IMR-90 (cell line): ENCODE results near the gene GABARAPL2. TPM values are rescaled to one million over a fixed set of nuclear protein-coding genes. Genes with fewer than 3 reads are reported as not detected.

ENCODE experiments used
- ATAC-seq: fragments of 200-7000 bp; cut with Tn5 transposase; 2 replicates; pipeline ENCODE4 v1.9.1; 2020; ENCODE audit warnings: low read depth, mild to moderate bottlenecking, moderate library complexity
- Bru-seq: library from RNA; stranded (reverse); fragments of 400-500 nt; gene quantifications from one replicate; lab custom pipeline; 2021; lab: Mats Ljungman, UMichigan
- BruChase-seq, 2 experiments: library from RNA; stranded (reverse); fragments of 400-500 nt; gene quantifications; one replicate each; lab custom pipeline; 2021; lab: Mats Ljungman, UMichigan
- BruUV-seq: library from RNA; stranded (reverse); fragments of 400-500 nt; replicated peaks from 2 replicates; lab custom pipeline; 2021; lab: Mats Ljungman, UMichigan
- CTCF ChIA-PET: fragments of 300-600 bp; formaldehyde crosslinking; extraction: SDS; loops from one replicate; lab custom pipeline; 2021; ENCODE audit warnings: antibody characterized with exemption; lab: Yijun Ruan, JAX
- POLR2A ChIA-PET: fragments of 300-600 bp; sonication (Branson Sonifier 250); formaldehyde crosslinking; loops from one replicate; lab custom pipeline; 2022; ENCODE audit warnings: antibody characterized with exemption; ENCODE audit not compliant: unreplicated experiment; lab: Charles Lee
- DNase-seq: peaks from one replicate; pipeline ENCODE4 v3.0.0; 2013
- H2AFZ ChIP-seq: replicated peaks from 2 replicates; pipeline ENCODE3; 2013; ENCODE audit warnings: low read length, mild to moderate bottlenecking; ENCODE audit not compliant: poor library complexity
- H2AK5ac ChIP-seq: 2 replicates; pipeline ENCODE4 v1.6.1; 2013; ENCODE audit warnings: low read depth, low read length, inconsistent platforms
- H2AK9ac ChIP-seq: replicated peaks from 2 replicates; pipeline ENCODE3; 2013; ENCODE audit warnings: mild to moderate bottlenecking, low read depth, low read length, moderate library complexity; ENCODE audit not compliant: poor library complexity
- H2BK120ac ChIP-seq: 2 replicates; pipeline ENCODE4 v1.6.1; 2013; ENCODE audit warnings: low read depth, low read length, inconsistent platforms
- H2BK15ac ChIP-seq: 3 replicates; pipeline ENCODE4 v1.6.1; 2013; ENCODE audit warnings: low read depth, low read length, inconsistent platforms
- H2BK20ac ChIP-seq: 2 replicates; pipeline ENCODE4 v1.6.1; 2013; ENCODE audit warnings: low read depth, mild to moderate bottlenecking, inconsistent platforms, low read length, moderate library complexity
- H2BK5ac ChIP-seq: 2 replicates; pipeline ENCODE4 v1.6.1; 2013; ENCODE audit warnings: mild to moderate bottlenecking, low read depth, low read length, inconsistent platforms; ENCODE audit not compliant: poor library complexity, severe bottlenecking
- H3K14ac ChIP-seq: replicated peaks from 2 replicates; pipeline ENCODE4 v1.6.1; 2013; ENCODE audit warnings: low read depth, low read length, inconsistent platforms
- H3K18ac ChIP-seq: 2 replicates; pipeline ENCODE4 v1.6.1; 2013; ENCODE audit warnings: low read depth, low read length, control low read depth
- H3K23ac ChIP-seq: 2 replicates; pipeline ENCODE4 v1.6.1; 2013; ENCODE audit warnings: low read depth, low read length, inconsistent platforms
- H3K27ac ChIP-seq: 2 replicates; pipeline ENCODE4 v1.5.1; 2013; ENCODE audit warnings: mild to moderate bottlenecking, control low read depth, low read length; ENCODE audit not compliant: insufficient read depth
- H3K27me3 ChIP-seq: 2 replicates; pipeline ENCODE4 v1.6.1; 2013; ENCODE audit warnings: low read length; ENCODE audit not compliant: control insufficient read depth, insufficient read depth
- H3K36me3 ChIP-seq: 2 replicates; pipeline ENCODE4 v1.6.1; 2013; ENCODE audit warnings: low read length, mixed read lengths; ENCODE audit not compliant: control insufficient read depth, insufficient read depth
- H3K4ac ChIP-seq: 2 replicates; pipeline ENCODE4 v1.6.1; 2013; ENCODE audit warnings: low read depth, low read length, inconsistent platforms
- H3K4me1 ChIP-seq: 2 replicates; pipeline ENCODE4 v1.6.1; 2013; ENCODE audit warnings: low read length, mixed read lengths; ENCODE audit not compliant: control insufficient read depth, insufficient read depth
- H3K4me2 ChIP-seq: 2 replicates; pipeline ENCODE4 v1.6.1; 2013; ENCODE audit warnings: low read depth, mild to moderate bottlenecking, control low read depth, low read length, moderate library complexity
- H3K4me3 ChIP-seq: 2 replicates; pipeline ENCODE4 v1.5.1; 2013; ENCODE audit warnings: low read depth, mild to moderate bottlenecking, control low read depth, low read length, moderate library complexity; ENCODE audit not compliant: insufficient read depth
- H3K56ac ChIP-seq: 2 replicates; pipeline ENCODE4 v1.6.1; 2013; ENCODE audit warnings: low read length, inconsistent platforms; ENCODE audit not compliant: insufficient read depth; ENCODE audit errors: extremely low read depth
- H3K79me1 ChIP-seq, 2 experiments: 2 replicates each; pipeline ENCODE4 v1.6.1; 2013; ENCODE audit warnings: low read length in 2 of 2, inconsistent platforms in 1 of 2, low read depth in 1 of 2
- H3K9ac ChIP-seq: 2 replicates; pipeline ENCODE4 v1.6.1; 2013; ENCODE audit warnings: low read depth, low read length, control low read depth
- H3K9me1 ChIP-seq: 2 replicates; pipeline ENCODE4 v1.6.1; 2013; ENCODE audit warnings: low read length, inconsistent platforms; ENCODE audit not compliant: insufficient read depth
- H3K9me3 ChIP-seq: 2 replicates; pipeline ENCODE4 v1.6.1; 2013; ENCODE audit warnings: low read length; ENCODE audit not compliant: control insufficient read depth, insufficient read depth
- H4K20me1 ChIP-seq: 2 replicates; pipeline ENCODE4 v1.6.1; 2013; ENCODE audit warnings: low read length, inconsistent platforms; ENCODE audit not compliant: insufficient read depth
- H4K5ac ChIP-seq: 2 replicates; pipeline ENCODE4 v1.6.1; 2013; ENCODE audit warnings: mild to moderate bottlenecking, low read depth, low read length, control low read depth
- H4K8ac ChIP-seq, 2 experiments: 2 replicates each; pipeline ENCODE4 v1.6.1; 2013; ENCODE audit warnings: low read depth in 2 of 2, low read length in 2 of 2, control low read depth in 1 of 2, inconsistent platforms in 1 of 2
- H4K91ac ChIP-seq: 2 replicates; pipeline ENCODE4 v1.6.1; 2013; ENCODE audit warnings: low read depth, low read length, inconsistent platforms; ENCODE audit not compliant: insufficient read depth
- MAZ ChIP-seq: IDR thresholded peaks from 2 replicates; pipeline ENCODE4 v1.6.1; 2012; ENCODE audit warnings: low read depth, mild to moderate bottlenecking, low read length, improper control_type of control experiment, moderate library complexity, borderline replicate concordance
- RAD21 ChIP-seq: IDR thresholded peaks from 2 replicates; pipeline ENCODE4 v1.6.1; 2012; ENCODE audit warnings: low read length, improper control_type of control experiment
- WGBS, 2 experiments: methylation state at CpG; one replicate each; pipeline versions ENCODE4 v1.1.5 to v1.1.7; 2013; ENCODE audit warnings: missing lambda C conversion rate in 2 of 2; ENCODE audit not compliant: insufficient read length in 1 of 2; ENCODE audit errors: extremely low coverage in 2 of 2; 5-methylcytosine and 5-hydroxymethylcytosine counted together
- dilution Hi-C: fragments of 300-500 bp; cut with HindIII; formaldehyde crosslinking; loops from one replicate; pipeline ENCODE4 v1.14.3; 2018; ENCODE audit warnings: low sequenced_read_pairs; ENCODE audit not compliant: unreplicated experiment
- in situ Hi-C: fragments of 300-500 bp; cut with MboI; formaldehyde crosslinking; loops from 3 replicates; pipeline ENCODE4 v1.14.3; 2019; ENCODE audit warnings: low sequenced_read_pairs, inconsistent platforms, mixed read lengths
- intact Hi-C: fragments of 100-400 bp; cut with micrococcal nuclease; formaldehyde crosslinking; loops from 2 replicates; pipeline ENCODE4 v1.10.0; 2022
- long read RNA-seq: library from polyadenylated mRNA; unstranded; transcript quantifications from one replicate; pipeline ENCODE4 v2.0.0, GENCODE V29; 2021; ENCODE audit not compliant: unreplicated experiment
- polyA plus RNA-seq, 3 experiments: library from polyadenylated mRNA; depleted of rRNA; stranded (reverse); fragments of >200 nt; gene quantifications; 2 replicates each; pipeline ENCODE4 v1.2.3, GENCODE V29; 2012; ENCODE audit warnings: low replicate concordance in 1 of 3
- total RNA-seq: library from RNA; depleted of rRNA; stranded (reverse); fragments of >200 nt; gene quantifications from 2 replicates; pipeline ENCODE4 v1.2.3, GENCODE V29; 2012; rRNA removed

The GABARAPL2 gene
- total RNA-seq, result 33.3 and 55.8 TPM in 2 replicates
- 64.5 and 65.9 TPM in 2 replicates for polyA plus RNA-seq (2012; rRNA removed)
- 61.3 and 85.2 TPM in 2 replicates for polyA plus RNA-seq (2012; cell fraction: cytosol; rRNA removed)
- 24.9 and 50.1 TPM in 2 replicates for polyA plus RNA-seq (2012; cell fraction: nucleus; rRNA removed; ENCODE audit: low replicate concordance)
- Bru-seq, nascent RNA, result percentile 70 among the genes with signal in this experiment
- BruChase-seq, experiment 1, labeled RNA remaining after a 6-hour chase, result percentile 73 among the genes with signal in this experiment
- percentile 64 among the genes with signal in this experiment for BruChase-seq, experiment 2, labeled RNA remaining after a 2-hour chase
- long read RNA-seq, transcript GABARAPL2-201 (4 exons, 1,002 nt), result major isoform, 86 of 93 reads
- long read RNA-seq, partial matches to known transcripts, result 3 of 93 reads
- long read RNA-seq, other reads (novel, unspliced or antisense), result 0 of 93 reads

- TF ChIP-seq RAD21 (no peak), MAZ (peak; percentile 59; the same call in 1 of the 2 replicates)
- Histone ChIP-seq H2BK5ac (peak within 1 kb of the TSS; percentile 65), H3K9ac (peak within 1 kb of the TSS; percentile 81), H2AK9ac (peak within 1 kb of the TSS; percentile 53), H4K20me1 (peaks cover 20% of the 10 kb centered on the region), H3K4ac (peak within 1 kb of the TSS; percentile 76), H3K14ac (peak within 1 kb of the TSS; percentile 88), H4K91ac (no peak within 1 kb of the TSS; the same call in none of the 2 replicates), H2BK20ac (peak within 1 kb of the TSS; percentile 69; the same call in 1 of the 2 replicates), H2AK5ac (peak within 1 kb of the TSS; percentile 15; the same call in 1 of the 2 replicates), H4K5ac (peak within 1 kb of the TSS; percentile 10), H4K8ac (peak within 1 kb of the TSS; percentile 10 to 94), H2AFZ (peak within 1 kb of the TSS; percentile 99), H3K9me1 (peaks cover 14% of the 10 kb centered on the region), H3K18ac (no peak within 1 kb of the TSS; the same call in 1 of the 2 replicates), H3K27ac (peak within 1 kb of the TSS; percentile 83), H2BK120ac (peak within 1 kb of the TSS; percentile 63; the same call in 1 of the 2 replicates), H3K27me3 (no peaks in the 10 kb centered on the region; the same call in 1 of the 2 replicates), H3K4me2 (peak within 1 kb of the TSS; percentile 95), H3K56ac (peak within 1 kb of the TSS; percentile 58; the same call in 1 of the 2 replicates), H3K23ac (peak within 1 kb of the TSS; percentile 58; the same call in 1 of the 2 replicates), H3K4me1 (peaks cover 4% of the 10 kb centered on the region; the same call in 1 of the 2 replicates), H3K9me3 (no peaks in the 10 kb centered on the region), H3K4me3 (peak within 1 kb of the TSS; percentile 54), H2BK15ac (peak within 1 kb of the TSS; percentile 49; the same call in 2 of the 3 replicates), H3K79me1 (peaks cover 28 to 50% of the 10 kb centered on the region in 2 experiments), H3K36me3 (peaks cover 26% of the 10 kb centered on the region)
- ChIA-PET POLR2A (interaction anchor here (0.5 kb wide), 1 partner anchor 185 kb away, joined by 5 read pairs; no protein-coding TSS in a partner anchor), CTCF (no interaction called here)
- BruUV-seq, result no TSS peak
- intact Hi-C loops, result loop anchor here (1.0 to 5.0 kb wide), 2 partner anchors 49 to 94 kb away; no protein-coding TSS in a partner anchor
- dilution Hi-C loops, result no loop called here
- ATAC-seq (peak; percentile 89), DNase-seq (peak; percentile 56)
- 0% methylated on average over 13 of the region's 69 CpGs; no CpG with 5 or more reads in 1 of the 2 experiments for WGBS, 2 experiments
- in situ Hi-C loops, result no loop called here
These were observed at the start of gene GABARAPL2 for GRCh38 chr16:75566040-75566757. TSS of gene GABARAPL2 (plus strand) at chr16:75566379. CDS start at chr16:75566487, 108 bp downstream.
